Subcutaneous abdominal adipose tissue (tissue), 5 donors: ENCODE measurements around the gene NELFE.
"Not testable (repeated sequence)": the region's sequence is repeated elsewhere in the genome, so short reads cannot be mapped to it uniquely, and the experiment has no call there.

Source experiments
- H3K27ac ChIP-seq: one replicate; pipeline ENCODE4 v1.7.0; 2013; ENCODE audit warnings: low read depth, mild to moderate bottlenecking, inconsistent platforms, low read length, moderate library complexity
- H3K27me3 ChIP-seq, 5 donors: one replicate each; pipeline ENCODE4 v1.7.0; 2013; ENCODE audit warnings: low read length in 5 of 5, inconsistent platforms in 1 of 5; ENCODE audit not compliant: control insufficient read depth in 5 of 5, insufficient read depth in 4 of 5
- H3K36me3 ChIP-seq, 5 donors: one replicate each; pipeline ENCODE4 v1.7.0; 2013; ENCODE audit warnings: low read length in 5 of 5; ENCODE audit not compliant: control insufficient read depth in 5 of 5, insufficient read depth in 5 of 5
- H3K4me1 ChIP-seq, 5 donors: one replicate each; pipeline ENCODE4 v1.7.0; 2013; ENCODE audit warnings: low read length in 5 of 5, mild to moderate bottlenecking in 3 of 5, moderate library complexity in 1 of 5; ENCODE audit not compliant: control insufficient read depth in 5 of 5, insufficient read depth in 5 of 5
- H3K4me3 ChIP-seq, 5 donors: one replicate each; pipeline ENCODE4 v1.7.0; 2013; ENCODE audit warnings: low read length in 5 of 5, low read depth in 1 of 5
- H3K9ac ChIP-seq, 5 donors: one replicate each; pipeline ENCODE4 v1.7.0; 2013; ENCODE audit warnings: low read length in 5 of 5, mild to moderate bottlenecking in 4 of 5, moderate library complexity in 3 of 5
- H3K9me3 ChIP-seq, 5 donors: one replicate each; pipeline ENCODE4 v1.7.0; 2013; ENCODE audit warnings: low read length in 5 of 5; ENCODE audit not compliant: control insufficient read depth in 5 of 5
- donor health status: healthy.
- donor health status: healthy.
- donor health status: healthy.
- donor health status: healthy.
- donor health status: healthy.

NELFE gene

DNA sequence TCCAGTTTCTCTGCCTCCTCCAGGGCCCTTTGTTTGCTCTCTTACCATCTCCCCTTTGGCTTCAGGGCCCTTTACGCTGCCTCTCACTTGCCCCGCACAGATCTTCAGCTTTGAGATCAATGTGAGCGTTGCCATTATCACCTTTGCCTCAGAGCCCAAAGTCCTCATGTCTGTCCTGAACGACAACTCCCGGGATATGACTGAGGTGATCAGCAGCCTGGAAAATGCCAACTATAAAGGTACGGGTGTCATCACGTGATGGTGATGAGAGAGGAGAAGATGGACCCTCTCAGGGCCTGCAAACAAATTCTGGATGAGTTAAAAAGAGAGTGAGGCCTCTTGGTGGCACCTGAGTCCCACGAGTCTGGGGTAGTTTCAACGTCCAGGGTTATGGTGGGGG, 22.9 kb downstream of the NELFE start:
- H3K9ac ChIP-seq, result no peak overlapping the region
- peaks cover 0 to 4% (median 0%) of the 10 kb centered on the region in 5 donors for H3K4me1 ChIP-seq
- peaks cover 0 to 14% (median 0%) of the 10 kb centered on the region in 5 donors for H3K36me3 ChIP-seq
- H3K4me3 ChIP-seq, result no peak overlapping the region
- peaks cover 0 to 2% (median 0%) of the 10 kb centered on the region in 5 donors for H3K27me3 ChIP-seq
- H3K27ac ChIP-seq, result no peak overlapping the region
- no peaks in the 10 kb centered on the region for H3K9me3 ChIP-seq

DNA sequence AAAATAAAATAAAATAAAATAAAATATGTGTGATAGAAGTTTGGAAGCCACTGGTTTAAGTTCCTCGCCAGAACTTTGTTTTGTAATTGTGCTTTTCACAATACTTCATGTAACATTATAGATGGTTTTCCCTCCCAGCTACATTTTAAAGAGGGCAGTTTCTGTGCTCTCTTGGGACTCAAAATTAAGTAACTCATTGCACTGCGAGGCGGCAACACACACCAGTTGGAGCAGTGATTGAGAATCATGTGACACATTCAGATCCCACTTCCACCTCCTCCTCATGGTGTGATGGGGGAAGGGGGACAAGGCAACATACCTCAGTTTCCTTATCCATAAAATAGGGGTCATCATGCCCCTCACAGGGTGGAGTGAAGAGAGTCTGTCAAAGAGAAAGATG, 23.8 kb downstream of the NELFE start:
- peaks cover 0 to 4% (median 0%) of the 10 kb centered on the region in 5 donors for H3K4me1 ChIP-seq
- no peaks in the 10 kb centered on the region for H3K9me3 ChIP-seq
- peaks cover 0 to 6% (median 0%) of the 10 kb centered on the region in 5 donors for H3K36me3 ChIP-seq
- no peak overlapping the region for H3K9ac ChIP-seq
- peaks cover 0 to 2% (median 0%) of the 10 kb centered on the region in 5 donors for H3K27me3 ChIP-seq
- H3K4me3 ChIP-seq, result no peak overlapping the region
- H3K27ac ChIP-seq, result no peak overlapping the region

DNA sequence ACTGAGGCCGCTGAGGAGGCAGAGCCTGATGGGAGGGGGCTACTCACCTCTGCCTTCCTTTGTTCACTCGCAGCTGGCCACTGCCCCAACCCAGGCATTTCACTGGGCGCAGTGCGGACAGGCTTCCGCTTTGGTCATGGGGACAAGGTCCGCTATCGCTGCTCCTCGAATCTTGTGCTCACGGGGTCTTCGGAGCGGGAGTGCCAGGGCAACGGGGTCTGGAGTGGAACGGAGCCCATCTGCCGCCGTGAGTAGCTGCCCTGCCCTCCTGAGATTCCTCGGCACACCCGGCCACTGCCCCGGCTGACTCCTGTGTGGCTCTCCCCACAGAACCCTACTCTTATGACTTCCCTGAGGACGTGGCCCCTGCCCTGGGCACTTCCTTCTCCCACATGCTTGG, 25.2 kb downstream of the NELFE start:
- Histone ChIP-seq H3K36me3 (peaks cover 0 to 6% (median 0%) of the 10 kb centered on the region in 5 donors), H3K27ac (no peak overlapping the region), H3K27me3 (peaks cover 0 to 2% (median 0%) of the 10 kb centered on the region in 5 donors), H3K4me3 (no peak overlapping the region), H3K9me3 (no peaks in the 10 kb centered on the region), H3K4me1 (peaks cover 0 to 11% (median 6%) of the 10 kb centered on the region in 5 donors), H3K9ac (no peak overlapping the region)

DNA sequence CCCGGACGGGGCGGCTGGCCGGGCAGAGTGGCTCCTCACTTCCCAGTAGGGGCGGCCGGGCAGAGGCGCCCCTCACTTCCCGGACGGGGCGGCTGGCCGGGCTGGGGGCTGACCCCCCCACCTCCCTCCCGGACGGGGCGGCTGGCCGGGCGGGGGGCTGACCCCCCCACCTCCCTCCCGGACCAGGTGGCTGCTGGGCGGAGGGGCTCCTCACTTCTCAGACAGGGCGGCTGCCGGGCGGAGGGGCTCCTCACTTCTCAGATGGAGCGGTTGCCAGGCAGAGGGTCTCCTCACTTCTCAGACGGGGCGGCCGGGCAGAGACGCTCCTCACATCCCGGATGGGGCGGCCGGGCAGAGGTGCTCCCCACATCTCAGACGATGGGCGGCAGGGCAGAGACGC, 26.6 kb downstream of the NELFE start:
- H3K27me3 ChIP-seq, H3K4me3 ChIP-seq, H3K9ac ChIP-seq, H3K27ac ChIP-seq, H3K9me3 ChIP-seq, H3K36me3 ChIP-seq: not testable (repeated sequence)
- H3K4me1 ChIP-seq, result peaks cover 5 to 25% (median 18%) of the 10 kb centered on the region in 5 donors

DNA sequence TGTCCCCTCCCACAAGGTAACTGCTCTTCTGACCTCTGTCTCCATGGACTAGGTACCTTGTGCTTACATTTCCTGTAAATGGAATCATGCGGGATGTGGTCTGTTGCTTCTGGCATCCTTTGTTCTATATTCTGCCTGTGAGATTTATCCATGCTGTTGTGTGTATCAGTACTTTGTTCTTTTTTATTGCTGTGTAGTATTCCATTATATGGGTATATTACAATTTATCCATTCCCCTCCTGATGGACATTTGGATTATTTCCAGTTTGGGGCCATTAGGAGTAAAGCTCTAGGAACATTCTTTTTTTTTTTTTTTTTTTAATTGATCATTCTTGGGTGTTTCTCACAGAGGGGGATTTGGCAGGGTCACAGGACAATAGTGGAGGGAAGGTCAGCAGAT, 27.8 kb downstream of the NELFE start:
- Histone ChIP-seq H3K36me3 (peaks cover 0 to 3% (median 0%) of the 10 kb centered on the region in 5 donors), H3K27ac (no peak overlapping the region), H3K27me3 (peaks cover 0 to 2% (median 0%) of the 10 kb centered on the region in 5 donors), H3K4me1 (peaks cover 6 to 25% (median 19%) of the 10 kb centered on the region in 5 donors), H3K9me3 (no peaks in the 10 kb centered on the region), H3K4me3 (no peak overlapping the region), H3K9ac (no peak overlapping the region)

DNA sequence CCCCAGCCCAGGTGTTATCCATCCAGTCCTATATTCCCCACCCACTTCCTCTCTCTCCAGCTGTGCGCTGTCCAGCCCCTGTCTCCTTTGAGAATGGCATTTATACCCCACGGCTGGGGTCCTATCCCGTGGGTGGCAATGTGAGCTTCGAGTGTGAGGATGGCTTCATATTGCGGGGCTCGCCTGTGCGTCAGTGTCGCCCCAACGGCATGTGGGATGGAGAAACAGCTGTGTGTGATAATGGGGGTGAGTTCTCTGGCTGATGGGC, 30.2 kb downstream of the NELFE start:
- H3K9me3 ChIP-seq, result no peaks in the 10 kb centered on the region
- peaks cover 0 to 2% (median 0%) of the 10 kb centered on the region in 5 donors for H3K27me3 ChIP-seq
- H3K36me3 ChIP-seq, result peaks cover 0 to under 1% (median 0%) of the 10 kb centered on the region in 5 donors
- H3K9ac ChIP-seq, result peak overlapping the region in 1 of 5 donors; percentile 11
- H3K4me3 ChIP-seq, result peak overlapping the region in 3 of 5 donors; percentile 25 to 61 (median 59)
- no peak overlapping the region for H3K27ac ChIP-seq
- H3K4me1 ChIP-seq, result peaks cover 6 to 21% (median 16%) of the 10 kb centered on the region in 5 donors

DNA sequence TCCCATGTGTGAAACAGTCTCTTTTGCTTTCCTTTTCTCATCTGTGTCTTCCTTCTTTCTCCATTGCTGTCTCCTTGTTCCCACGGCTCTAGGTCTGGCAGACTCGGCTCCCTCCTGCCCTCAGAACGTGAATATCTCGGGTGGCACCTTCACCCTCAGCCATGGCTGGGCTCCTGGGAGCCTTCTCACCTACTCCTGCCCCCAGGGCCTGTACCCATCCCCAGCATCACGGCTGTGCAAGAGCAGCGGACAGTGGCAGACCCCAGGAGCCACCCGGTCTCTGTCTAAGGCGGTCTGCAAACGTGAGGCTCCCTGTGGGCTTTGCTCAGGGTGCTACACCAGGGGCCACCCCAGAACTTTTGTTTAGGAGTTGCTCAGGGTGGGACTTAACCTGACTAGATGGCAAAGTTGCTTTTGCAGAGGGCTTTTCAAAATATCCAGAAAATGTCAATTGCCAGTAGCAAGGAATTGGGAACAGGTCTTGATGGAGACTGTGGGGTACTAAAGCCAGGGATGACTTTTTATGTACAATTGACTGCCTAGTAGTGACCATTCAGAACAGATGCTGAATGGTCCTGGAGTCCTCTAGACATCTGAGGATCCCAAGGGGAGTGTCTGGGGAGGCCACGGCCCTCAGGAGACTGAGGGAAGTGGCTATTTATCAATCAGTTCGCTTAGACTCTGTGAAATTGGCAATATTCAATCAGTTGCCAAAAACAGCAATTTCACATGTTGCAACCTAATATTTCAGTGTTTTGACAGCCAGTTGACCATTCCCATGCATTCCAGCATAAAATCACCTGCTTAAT, 30.7 kb downstream of the NELFE start:
- peak overlapping the region; percentile 11 to 60 (median 45) for H3K9ac ChIP-seq
- H3K27ac ChIP-seq, result no peak overlapping the region
- H3K4me3 ChIP-seq, result peak overlapping the region; percentile 47 to 76 (median 59)
- no peaks in the 10 kb centered on the region for H3K36me3 ChIP-seq
- peaks cover 6 to 21% (median 16%) of the 10 kb centered on the region in 5 donors for H3K4me1 ChIP-seq
- no peaks in the 10 kb centered on the region for H3K9me3 ChIP-seq
- H3K27me3 ChIP-seq, result peaks cover 0 to 2% (median 0%) of the 10 kb centered on the region in 5 donors

DNA sequence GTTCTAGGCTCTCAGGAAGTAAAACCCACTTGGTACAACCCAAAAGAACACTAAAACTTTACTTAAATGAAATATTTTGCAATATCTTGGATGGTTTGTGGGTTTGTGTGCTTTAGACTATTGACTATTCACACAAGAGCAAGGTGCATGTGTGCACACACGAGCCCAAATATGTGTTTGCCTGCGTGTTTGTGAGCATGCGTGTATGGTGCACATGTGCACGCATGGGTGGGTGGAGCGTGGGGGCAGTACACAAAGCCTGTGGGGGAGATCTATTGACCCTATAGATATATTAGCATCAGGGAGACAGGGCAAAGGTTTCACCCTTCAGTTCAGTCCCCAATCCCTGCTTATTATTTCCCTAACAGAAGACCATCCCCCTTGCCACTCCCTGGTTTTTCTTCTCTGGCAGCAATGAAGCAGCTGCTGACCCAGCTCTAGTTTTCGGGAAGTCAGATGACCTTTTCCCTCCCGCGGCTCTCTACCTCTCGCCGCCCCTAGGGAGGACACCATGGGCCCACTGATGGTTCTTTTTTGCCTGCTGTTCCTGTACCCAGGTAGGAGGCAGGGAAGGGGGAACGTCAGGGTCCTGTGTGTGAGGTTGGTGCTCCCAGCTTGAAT, 31.4 kb downstream of the NELFE start, which contains the start of gene C2:
Gene C2 (plus strand): TSS at position 476 of the 621 bp plus-strand sequence. CDS start 36 bp downstream, at position 512.
- H3K9ac ChIP-seq, result peak within 1 kb of the TSS; percentile 11 to 60 (median 45)
- H3K4me1 ChIP-seq, result peaks cover 6 to 21% (median 16%) of the 10 kb centered on the region in 5 donors
- peaks cover 0 to 2% (median 0%) of the 10 kb centered on the region in 5 donors for H3K27me3 ChIP-seq
- no peaks in the 10 kb centered on the region for H3K9me3 ChIP-seq
- H3K36me3 ChIP-seq, result no peaks in the 10 kb centered on the region
- H3K27ac ChIP-seq, result no peak within 1 kb of the TSS
- H3K4me3 ChIP-seq, result peak within 1 kb of the TSS; percentile 47 to 76 (median 59)

DNA sequence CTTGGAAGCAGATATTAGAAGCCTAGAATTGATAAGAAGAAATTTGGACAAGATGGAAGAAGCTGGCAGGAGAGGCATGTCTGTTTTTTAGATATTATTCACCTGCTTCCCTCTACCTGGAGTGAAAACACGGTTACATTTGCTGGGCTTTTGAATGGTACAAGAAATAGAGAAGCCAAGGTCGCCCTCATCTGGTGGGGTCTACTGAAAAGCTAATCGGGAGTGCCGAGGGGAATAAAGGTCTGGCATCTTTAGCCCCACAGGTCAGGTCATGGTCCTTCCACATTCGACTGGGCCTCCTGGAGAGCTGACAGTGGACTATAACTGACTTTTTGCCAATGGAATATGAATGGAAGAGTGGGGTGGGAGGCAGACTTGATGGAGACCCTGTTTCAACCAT, 35.8 kb downstream of the NELFE start:
- Histone ChIP-seq H3K9ac (no peak overlapping the region), H3K4me3 (no peak overlapping the region), H3K27ac (no peak overlapping the region), H3K27me3 (no peaks in the 10 kb centered on the region), H3K9me3 (no peaks in the 10 kb centered on the region), H3K36me3 (no peaks in the 10 kb centered on the region), H3K4me1 (peaks cover 4 to 9% (median 6%) of the 10 kb centered on the region in 5 donors)

DNA sequence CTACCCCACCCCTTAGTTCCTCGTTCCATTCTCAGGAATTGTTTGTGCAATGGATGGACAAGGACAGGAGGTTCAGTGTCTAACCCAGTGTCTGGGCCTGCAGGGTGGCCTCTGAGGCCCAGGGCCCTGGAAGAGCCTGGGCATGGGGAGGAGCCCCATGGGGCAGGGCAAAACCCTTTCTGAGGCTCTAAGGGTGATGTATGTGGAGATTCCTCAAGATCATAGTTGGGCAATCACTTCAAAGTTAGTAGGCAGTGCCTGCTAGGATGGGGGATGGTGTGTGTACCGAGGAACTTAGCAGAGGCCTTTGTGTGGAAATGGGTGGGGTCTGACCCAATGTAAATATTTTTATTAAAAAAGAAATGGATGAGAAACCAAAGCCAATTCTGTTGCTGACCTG, 38.0 kb downstream of the NELFE start:
- no peaks in the 10 kb centered on the region for H3K9me3 ChIP-seq
- H3K9ac ChIP-seq, result no peak overlapping the region
- no peaks in the 10 kb centered on the region for H3K4me1 ChIP-seq
- no peaks in the 10 kb centered on the region for H3K27me3 ChIP-seq
- H3K27ac ChIP-seq, result no peak overlapping the region
- no peak overlapping the region for H3K4me3 ChIP-seq
- no peaks in the 10 kb centered on the region for H3K36me3 ChIP-seq
